NCI-H446 treated with DMSO at 0.1 percent for 48 hours (cell line): Measurements from ENCODE around the gene SUSD1.
"Not testable (repeated sequence)": the region's sequence is repeated elsewhere in the genome, so short reads cannot be mapped to it uniquely, and the experiment has no call there.

Source experiments
- DNase-seq: peaks from one replicate; lab custom pipeline; 2025; lab: John Stamatoyannopoulos, UW

SUSD1 gene

DNA sequence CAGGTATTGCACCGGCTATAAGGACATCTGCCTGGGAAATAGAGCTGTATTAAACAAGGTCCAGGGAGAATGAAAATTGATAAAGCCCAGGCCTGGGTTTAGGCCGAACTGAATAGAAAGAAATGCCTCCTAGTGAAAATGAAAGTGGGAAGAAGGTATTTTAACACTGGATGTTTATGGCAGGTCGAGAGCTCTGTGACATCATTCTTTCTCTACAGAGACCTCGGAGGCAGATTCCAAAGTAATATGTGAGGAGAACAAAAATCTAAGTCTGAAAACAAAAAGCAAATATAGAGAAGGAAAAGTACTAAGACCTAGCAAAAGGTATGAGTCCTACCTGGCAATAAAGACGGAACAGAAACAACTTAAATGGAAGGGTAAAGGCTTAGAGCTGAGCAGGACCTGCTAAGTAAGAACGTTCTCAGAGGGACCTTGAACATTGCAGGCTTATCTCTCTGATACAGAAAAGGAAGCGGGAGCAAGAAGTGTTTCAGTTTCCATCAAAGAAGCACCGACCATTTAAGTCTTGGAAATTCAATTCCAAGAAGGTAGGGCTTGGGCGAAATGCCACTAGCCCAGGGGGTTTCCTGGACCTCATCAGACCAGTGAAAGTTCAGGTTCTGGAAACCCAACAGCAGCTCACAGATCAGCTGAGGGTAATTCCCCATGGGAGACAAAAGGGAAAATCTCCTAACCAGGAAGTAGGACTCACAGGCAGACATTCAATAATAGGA is 80.0 kb downstream of the SUSD1 start:
- DNase-seq = no peak

DNA sequence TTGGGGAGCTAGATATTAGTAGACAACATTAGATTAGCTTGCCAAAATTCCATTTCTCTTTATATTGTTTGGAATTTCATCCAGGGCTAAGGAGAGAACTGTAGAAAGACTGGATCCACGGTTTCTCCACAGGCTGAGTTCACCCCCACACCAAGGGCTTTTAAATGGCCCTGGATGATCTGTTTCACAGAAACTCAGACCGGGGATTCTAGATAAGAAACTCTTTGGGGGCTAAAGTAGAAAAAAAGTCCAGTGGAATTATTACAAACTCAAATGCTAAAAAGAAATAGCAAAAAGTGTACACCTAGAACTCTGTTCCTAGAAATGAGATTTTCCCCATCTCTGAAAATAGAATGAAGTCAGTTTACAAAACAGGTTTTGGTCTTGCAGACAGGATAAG is 80.9 kb downstream of the SUSD1 start:
- DNase-seq = no peak

DNA sequence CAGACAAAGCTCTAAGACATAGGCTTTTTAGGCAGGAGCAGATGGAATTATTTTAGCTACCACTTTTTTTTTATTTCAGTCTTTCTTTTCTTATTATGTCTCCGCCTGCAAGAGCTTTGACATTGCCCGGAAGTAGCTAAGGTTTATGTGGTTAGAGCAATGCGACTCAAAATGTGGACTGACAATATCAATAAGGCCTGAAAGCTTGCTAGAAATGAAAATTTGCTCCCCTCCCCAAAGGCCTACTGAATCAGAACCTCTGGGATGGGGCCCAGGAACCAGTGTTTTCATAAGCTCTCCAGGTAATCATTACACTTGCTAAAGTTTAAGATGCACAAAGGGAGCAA is 81.3 kb downstream of the SUSD1 start:
- DNase-seq = no peak

- no peak for DNase-seq
These were observed 81.8 kb downstream of the SUSD1 start for GRCh38 chr9:112093147-112093869.

GRCh38 chr9:112091810-112092209 is 83.3 kb downstream of the SUSD1 start:
- DNase-seq = no peak

- DNase-seq = no peak
These were observed 87.6 kb downstream of the SUSD1 start for GRCh38 chr9:112087506-112087905.

DNA sequence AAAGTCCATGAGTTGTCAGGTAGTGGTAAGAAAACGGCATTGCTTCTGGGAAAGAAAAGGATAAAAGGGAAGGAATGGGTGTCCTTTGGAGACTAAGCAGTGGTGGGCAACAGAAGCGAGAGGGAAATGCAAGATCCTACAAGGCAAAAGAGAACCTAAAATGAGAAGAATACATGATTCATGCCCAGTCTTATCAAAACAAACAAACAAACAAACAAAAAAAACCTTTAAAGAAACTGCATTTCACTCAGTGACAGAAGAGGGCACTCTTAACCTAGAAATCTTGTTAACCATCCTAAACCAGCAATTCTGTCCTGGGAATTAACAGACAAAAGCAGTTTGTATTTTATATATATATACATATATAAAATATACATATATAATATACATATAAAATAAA is 88.5 kb downstream of the SUSD1 start:
- DNase-seq = no peak

- DNase-seq = no peak
These were observed 90.2 kb downstream of the SUSD1 start for GRCh38 chr9:112084907-112085306.

GRCh38 chr9:112084334-112084733 is 90.8 kb downstream of the SUSD1 start:
- DNase-seq = no peak

GRCh38 chr9:112081918-112082729 is 93.0 kb downstream of the SUSD1 start:
- DNase-seq = no peak

DNA sequence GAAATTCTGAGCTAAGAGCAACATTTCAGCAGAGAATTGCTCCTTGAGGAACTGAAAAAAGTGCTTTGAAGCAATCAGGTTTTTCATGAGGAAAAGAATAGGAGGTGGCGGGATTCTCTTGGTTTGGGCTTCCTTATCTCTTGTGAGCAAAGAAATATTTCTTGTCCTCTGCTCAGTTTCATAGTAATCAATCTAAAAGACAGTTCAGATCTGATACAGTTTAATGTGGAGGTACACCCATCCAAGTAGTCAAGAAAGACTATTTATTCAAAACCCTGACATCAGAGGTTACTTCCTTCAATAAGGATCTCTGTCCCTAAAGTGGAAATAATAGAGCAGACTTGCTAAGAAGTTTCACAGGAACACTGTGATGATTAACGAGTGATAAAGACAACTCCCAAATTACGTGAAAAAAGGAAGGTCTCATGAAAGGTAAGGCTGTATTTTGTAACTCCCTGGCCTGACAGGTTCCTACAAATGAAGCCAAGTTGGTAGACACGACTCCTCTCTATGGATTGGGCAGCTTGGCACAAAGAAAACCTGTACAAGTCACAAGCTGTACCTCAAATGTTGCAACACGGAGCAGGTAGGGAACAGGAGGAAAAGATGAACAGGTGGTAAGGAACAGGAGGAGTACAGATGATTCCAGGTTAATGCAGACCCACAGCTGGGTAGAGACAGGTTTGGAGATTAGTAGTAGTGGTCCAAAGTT is 94.1 kb downstream of the SUSD1 start:
- DNase-seq = no peak

DNA sequence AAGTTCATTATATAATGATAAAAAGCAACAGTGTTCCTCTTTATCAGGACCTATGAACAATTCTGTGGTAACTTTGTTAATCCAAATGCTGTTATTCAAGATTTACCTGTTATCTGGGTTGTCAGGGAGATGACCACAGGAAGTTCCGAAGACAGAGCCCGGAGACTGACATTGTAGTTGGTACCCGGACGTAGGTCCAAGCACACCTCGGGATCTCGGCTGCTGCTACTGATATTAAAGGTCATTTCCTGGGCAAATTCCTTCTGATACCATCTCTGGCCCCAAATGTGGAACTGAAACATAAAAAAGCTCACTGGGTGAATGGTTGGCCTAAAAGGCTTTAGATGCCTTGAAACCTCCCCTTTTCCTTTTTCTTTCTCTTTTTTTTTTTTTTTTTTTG is 96.7 kb downstream of the SUSD1 start:
- no peak for DNase-seq

GRCh38 chr9:112076814-112077213 is 98.3 kb downstream of the SUSD1 start:
- no peak for DNase-seq

GRCh38 chr9:112075009-112075378 is 100.1 kb downstream of the SUSD1 start:
- no peak for DNase-seq

GRCh38 chr9:112074250-112075008 is 100.7 kb downstream of the SUSD1 start:
- DNase-seq = no peak

GRCh38 chr9:112073639-112074173 is 101.4 kb downstream of the SUSD1 start:
- not testable (repeated sequence) for DNase-seq

DNA sequence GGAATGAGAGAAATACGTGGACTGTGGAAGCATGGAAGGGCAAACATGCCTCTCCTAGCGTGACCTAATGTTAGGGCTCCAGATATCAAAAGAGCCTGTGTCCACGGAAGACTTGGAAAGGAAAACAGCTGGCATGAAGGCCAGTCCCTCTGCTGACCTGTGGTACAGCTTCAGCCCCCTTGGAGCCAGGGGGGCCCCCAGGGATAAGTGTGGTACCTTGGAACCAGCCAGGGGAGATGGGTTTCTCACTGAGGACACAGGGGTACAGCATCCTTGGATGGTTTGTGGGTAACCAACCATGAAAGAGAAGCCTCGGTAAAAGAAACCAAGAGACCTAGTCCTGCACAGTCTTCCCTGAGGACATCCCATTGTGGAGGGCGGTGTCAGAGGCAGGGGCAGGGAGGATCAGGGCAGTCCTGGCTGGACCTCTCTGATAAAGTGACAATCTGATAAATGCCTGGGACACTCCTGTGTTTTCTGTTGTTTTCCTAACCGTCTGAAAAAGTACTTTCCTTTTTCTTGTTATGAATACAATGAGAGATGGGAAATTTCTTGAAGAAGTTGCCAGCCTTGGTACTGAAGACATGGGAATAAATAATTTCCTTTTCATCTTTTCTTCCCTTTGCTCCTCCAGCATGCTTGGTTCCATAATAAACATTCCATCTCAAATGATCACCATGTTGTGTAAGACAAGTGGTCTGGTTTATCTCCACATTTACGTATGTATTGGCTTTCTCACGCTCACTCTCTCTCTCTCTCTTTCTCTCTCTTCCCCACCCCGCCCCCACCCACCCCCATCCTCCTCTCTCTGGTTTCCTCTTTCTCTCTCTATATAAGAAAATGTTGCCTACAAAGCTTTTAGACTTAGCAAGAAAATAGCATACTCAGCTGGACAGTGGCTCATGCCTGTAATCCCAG is 102.1 kb downstream of the SUSD1 start:
- no peak for DNase-seq

GRCh38 chr9:112069318-112070169 is 105.6 kb downstream of the SUSD1 start:
- DNase-seq = no peak
